CD8-positive, alpha-beta memory T cell (primary cell): ENCODE measurements around the gene SKAP1. TPM values are rescaled to one million over a fixed set of nuclear protein-coding genes. Genes with fewer than 3 reads are reported as not detected.

Source experiments
- CTCF ChIA-PET: fragments of 350-600 bp; sonication (Branson Sonifier 250); formaldehyde crosslinking; loops from one replicate; lab custom pipeline; 2021; ENCODE audit warnings: antibody characterized with exemption; lab: Charles Lee
- POLR2A ChIA-PET: fragments of 350-600 bp; sonication (Branson Sonifier 250); formaldehyde crosslinking; loops from one replicate; lab custom pipeline; 2021; ENCODE audit warnings: antibody characterized with exemption; lab: Charles Lee
- DNase-seq, 5 donors: peaks; one replicate each; pipeline versions ENCODE4 v3.0.0 to v3.0.0-alpha.2; 2020 to 2022; ENCODE audit warnings: mixed read lengths in 1 of 5
- H3K27ac ChIP-seq: one replicate; pipeline ENCODE4 v1.7.0; 2013; ENCODE audit warnings: low read depth, mild to moderate bottlenecking, low read length, moderate library complexity
- H3K27me3 ChIP-seq: 2 replicates; pipeline ENCODE4 v1.7.0; 2013; ENCODE audit warnings: low read length, mild to moderate bottlenecking; ENCODE audit not compliant: insufficient read depth, poor library complexity, severe bottlenecking
- H3K36me3 ChIP-seq: 2 replicates; pipeline ENCODE4 v1.7.0; 2013; ENCODE audit warnings: mild to moderate bottlenecking, low read length, moderate library complexity; ENCODE audit not compliant: insufficient read depth
- H3K4me1 ChIP-seq: 2 replicates; pipeline ENCODE4 v1.7.0; 2013; ENCODE audit warnings: mild to moderate bottlenecking, low read length, moderate library complexity; ENCODE audit not compliant: insufficient read depth
- H3K4me3 ChIP-seq: 2 replicates; pipeline ENCODE4 v1.7.0; 2013; ENCODE audit warnings: mild to moderate bottlenecking, low read length
- H3K9me3 ChIP-seq: 2 replicates; pipeline ENCODE4 v1.7.0; 2013; ENCODE audit warnings: mild to moderate bottlenecking, low read length
- H3K27ac Mint-ChIP-seq, 8 donors: one replicate each; pipeline ENCODE4 v1.8.0; 2020 to 2021; ENCODE audit warnings: mixed read lengths in 8 of 8, mild to moderate bottlenecking in 6 of 8, inconsistent platforms in 3 of 8, moderate library complexity in 3 of 8
- H3K27me3 Mint-ChIP-seq, 2 donors: one replicate each; pipeline ENCODE4 v1.8.0; 2020 to 2021; ENCODE audit warnings: mixed read lengths in 2 of 2, mild to moderate bottlenecking in 1 of 2, moderate library complexity in 1 of 2
- H3K36me3 Mint-ChIP-seq, 3 donors: one replicate each; pipeline ENCODE4 v1.8.0; 2020 to 2021; ENCODE audit warnings: mixed read lengths in 3 of 3, inconsistent platforms in 1 of 3, mild to moderate bottlenecking in 1 of 3
- H3K4me1 Mint-ChIP-seq, 3 donors: one replicate each; pipeline ENCODE4 v1.8.0; 2020 to 2021; ENCODE audit warnings: mixed read lengths in 3 of 3, inconsistent platforms in 1 of 3, mild to moderate bottlenecking in 1 of 3
- H3K4me3 Mint-ChIP-seq, 7 donors: one replicate each; pipeline ENCODE4 v1.8.0; 2020 to 2021; ENCODE audit warnings: mixed read lengths in 7 of 7, mild to moderate bottlenecking in 6 of 7, moderate library complexity in 4 of 7, inconsistent platforms in 2 of 7
- H3K9me3 Mint-ChIP-seq, 5 donors: one replicate each; pipeline ENCODE4 v1.8.0; 2020 to 2022; ENCODE audit warnings: mixed read lengths in 5 of 5, mild to moderate bottlenecking in 3 of 5, moderate library complexity in 2 of 5, inconsistent platforms in 1 of 5
- polyA plus RNA-seq: library from polyadenylated mRNA; unstranded; fragments of 300-500 nt; fragmentation: Illumina TruSeq; gene quantifications from one replicate; pipeline ENCODE4 v1.2.3, GENCODE V29; 2021
- total RNA-seq, 2 experiments: library from RNA; stranded (reverse); gene quantifications; one replicate each; pipeline ENCODE4 v1.2.3, GENCODE V29; 2021

The SKAP1 gene
- total and polyA plus RNA-seq, 3 experiments from 2014 or later, result 50.5 to 264 (median 56.0) TPM

- Mint-ChIP-seq H3K36me3 (peaks cover 0 to 18% (median 6%) of the 10 kb centered on the region in 3 donors), H3K9me3 (no peaks in the 10 kb centered on the region), H3K4me3 (peak overlapping the region in 5 of 7 donors; percentile 3 to 33 (median 9)), H3K4me1 (peaks cover 73 to 95% (median 94%) of the 10 kb centered on the region in 3 donors), H3K27ac (peak overlapping the region; percentile 2 to 82 (median 56)), H3K27me3 (no peaks in the 10 kb centered on the region)
- Histone ChIP-seq H3K9me3 (no peaks in the 10 kb centered on the region), H3K27me3 (no peaks in the 10 kb centered on the region), H3K27ac (no peak overlapping the region), H3K36me3 (no peaks in the 10 kb centered on the region), H3K4me1 (peaks cover 64% of the 10 kb centered on the region), H3K4me3 (no peak overlapping the region)
- DNase-seq, result no peak
- ChIA-PET CTCF (interaction anchor here (1.2 kb wide), 1 partner anchor 20 kb away, joined by 3 read pairs; no protein-coding TSS in a partner anchor), POLR2A (no interaction called here)
Measured at GRCh38 chr17:48241131-48241591, 188.9 kb downstream of the SKAP1 start.

- no peak for DNase-seq
- no peak overlapping the region for H3K27ac ChIP-seq
- H3K36me3 ChIP-seq, result no peaks in the 10 kb centered on the region
- Mint-ChIP-seq H3K4me1 (peaks cover 74 to 96% (median 92%) of the 10 kb centered on the region in 3 donors), H3K36me3 (peaks cover 0 to 18% (median 7%) of the 10 kb centered on the region in 3 donors), H3K27me3 (no peaks in the 10 kb centered on the region), H3K27ac (peak overlapping the region in 5 of 8 donors; percentile 42 to 82 (median 68)), H3K9me3 (no peaks in the 10 kb centered on the region), H3K4me3 (peak overlapping the region in 1 of 7 donors; percentile 6)
- CTCF ChIA-PET, result interaction anchor here (1.2 kb wide), 1 partner anchor 20 kb away, joined by 3 read pairs; no protein-coding TSS in a partner anchor
- no peaks in the 10 kb centered on the region for H3K27me3 ChIP-seq
- H3K9me3 ChIP-seq, result no peaks in the 10 kb centered on the region
- POLR2A ChIA-PET, result no interaction called here
- peaks cover 64% of the 10 kb centered on the region for H3K4me1 ChIP-seq
- H3K4me3 ChIP-seq, result no peak overlapping the region
Measured at GRCh38 chr17:48240562-48241130, 189.4 kb downstream of the SKAP1 start.

- CTCF ChIA-PET, result no interaction called here
- Mint-ChIP-seq H3K4me1 (peaks cover 71 to 97% (median 92%) of the 10 kb centered on the region in 3 donors), H3K27me3 (no peaks in the 10 kb centered on the region), H3K27ac (peak overlapping the region in 3 of 8 donors; percentile 42 to 74 (median 54)), H3K4me3 (no peak overlapping the region), H3K36me3 (peaks cover 0 to 22% (median 7%) of the 10 kb centered on the region in 3 donors), H3K9me3 (no peaks in the 10 kb centered on the region)
- POLR2A ChIA-PET, result interaction anchor here (0.6 kb wide), 1 partner anchor 706 kb away, joined by 3 read pairs; no protein-coding TSS in a partner anchor
- Histone ChIP-seq H3K4me3 (no peak overlapping the region), H3K27me3 (no peaks in the 10 kb centered on the region), H3K9me3 (no peaks in the 10 kb centered on the region), H3K36me3 (no peaks in the 10 kb centered on the region), H3K27ac (no peak overlapping the region), H3K4me1 (peaks cover 60% of the 10 kb centered on the region)
- no peak for DNase-seq
Measured at GRCh38 chr17:48240122-48240521, 189.9 kb downstream of the SKAP1 start.

GRCh38 chr17:48239603-48239995 lies 190.4 kb downstream of the SKAP1 start:
- Histone ChIP-seq H3K4me3 (no peak overlapping the region), H3K36me3 (no peaks in the 10 kb centered on the region), H3K27me3 (no peaks in the 10 kb centered on the region), H3K27ac (no peak overlapping the region), H3K4me1 (peaks cover 55% of the 10 kb centered on the region), H3K9me3 (no peaks in the 10 kb centered on the region)
- no peak for DNase-seq
- Mint-ChIP-seq H3K4me1 (peaks cover 69 to 97% (median 90%) of the 10 kb centered on the region in 3 donors), H3K27ac (peak overlapping the region in 3 of 8 donors; percentile 38 to 74 (median 73)), H3K27me3 (no peaks in the 10 kb centered on the region), H3K36me3 (peaks cover 0 to 25% (median 11%) of the 10 kb centered on the region in 3 donors), H3K9me3 (no peaks in the 10 kb centered on the region), H3K4me3 (peak overlapping the region in 1 of 7 donors; percentile 54)
- ChIA-PET POLR2A (interaction anchor here (0.6 kb wide), 1 partner anchor 706 kb away, joined by 3 read pairs; no protein-coding TSS in a partner anchor), CTCF (no interaction called here)

- ChIA-PET CTCF (interaction anchor here (0.8 to 1.4 kb wide), 2 partner anchors 10 to 15 kb away, joined by 3 to 4 read pairs; no protein-coding TSS in a partner anchor), POLR2A (no interaction called here)
- Mint-ChIP-seq H3K36me3 (peaks cover 0 to 25% (median 11%) of the 10 kb centered on the region in 3 donors), H3K27me3 (no peaks in the 10 kb centered on the region), H3K27ac (peak overlapping the region in 3 of 8 donors; percentile 19 to 73 (median 21)), H3K4me3 (no peak overlapping the region), H3K4me1 (peaks cover 65 to 97% (median 87%) of the 10 kb centered on the region in 3 donors), H3K9me3 (no peaks in the 10 kb centered on the region)
- no peaks in the 10 kb centered on the region for H3K9me3 ChIP-seq
- H3K4me1 ChIP-seq, result peaks cover 49% of the 10 kb centered on the region
- DNase-seq, result no peak
- H3K27ac ChIP-seq, result no peak overlapping the region
- H3K27me3 ChIP-seq, result no peaks in the 10 kb centered on the region
- H3K36me3 ChIP-seq, result no peaks in the 10 kb centered on the region
- H3K4me3 ChIP-seq, result no peak overlapping the region
Measured at GRCh38 chr17:48238933-48239602, 190.9 kb downstream of the SKAP1 start.

- no peaks in the 10 kb centered on the region for H3K36me3 ChIP-seq
Measured at GRCh38 chr17:48237456-48237855, 192.6 kb downstream of the SKAP1 start.

GRCh38 chr17:48236681-48237134 lies 193.3 kb downstream of the SKAP1 start:
- no peak for DNase-seq
- Histone ChIP-seq H3K9me3 (no peaks in the 10 kb centered on the region), H3K27ac (no peak overlapping the region), H3K4me1 (peaks cover 35% of the 10 kb centered on the region), H3K36me3 (no peaks in the 10 kb centered on the region), H3K4me3 (no peak overlapping the region), H3K27me3 (no peaks in the 10 kb centered on the region)
- no peaks in the 10 kb centered on the region for H3K27me3 Mint-ChIP-seq
- ChIA-PET POLR2A (no interaction called here), CTCF (no interaction called here)
- H3K27ac Mint-ChIP-seq, result peak overlapping the region in 3 of 8 donors; percentile 1 to 19 (median 5)
- H3K36me3 Mint-ChIP-seq, result peaks cover 0 to 30% (median 11%) of the 10 kb centered on the region in 3 donors
- no peak overlapping the region for H3K4me3 Mint-ChIP-seq
- H3K9me3 Mint-ChIP-seq, result no peaks in the 10 kb centered on the region
- H3K4me1 Mint-ChIP-seq, result peaks cover 51 to 84% (median 68%) of the 10 kb centered on the region in 3 donors

More at GRCh38 chr17:48237456-48237855, 192.6 kb downstream of the SKAP1 start:
- no peak for DNase-seq
- no peaks in the 10 kb centered on the region for H3K9me3 ChIP-seq
- ChIA-PET CTCF (interaction anchor here (1.4 kb wide), 1 partner anchor 12 kb away, joined by 4 read pairs; no protein-coding TSS in a partner anchor), POLR2A (no interaction called here)
- no peaks in the 10 kb centered on the region for H3K27me3 ChIP-seq
- no peak overlapping the region for H3K27ac ChIP-seq
- Mint-ChIP-seq H3K9me3 (no peaks in the 10 kb centered on the region), H3K4me3 (peak overlapping the region in 1 of 7 donors; percentile 11), H3K4me1 (peaks cover 55 to 92% (median 75%) of the 10 kb centered on the region in 3 donors), H3K36me3 (peaks cover 0 to 28% (median 11%) of the 10 kb centered on the region in 3 donors), H3K27ac (peak overlapping the region in 3 of 8 donors; percentile 6 to 30 (median 28)), H3K27me3 (no peaks in the 10 kb centered on the region)
- peaks cover 43% of the 10 kb centered on the region for H3K4me1 ChIP-seq
- H3K4me3 ChIP-seq, result no peak overlapping the region
